ENCODE data around the gene SENP3. TPM values are rescaled to one million over a fixed set of nuclear protein-coding genes. Genes with fewer than 3 reads are reported as not detected.

SENP3 gene
- polyA plus RNA-seq, 1 donor (not counting 4 experiments of a cell fraction or from before 2014, with no cell fraction given): 99.1 TPM

GRCh38 chr17:7579001-7579833 is 17.5 kb downstream of the SENP3 start, which contains the start of gene CD68:
TSS of gene CD68 (plus strand) at chr17:7579638. CDS start at chr17:7579678, 40 bp downstream.
- peaks cover 3% of the 10 kb centered on the region for H3K9me1 ChIP-seq (ENCODE audit: control insufficient read depth, extremely low read depth, insufficient read depth, low read length)
- DNase-seq (ENCODE audit: low read depth, low spot score) (no peak), FAIRE-seq (peak; percentile 86)
- H3K4me1 ChIP-seq (ENCODE audit: control insufficient read depth, extremely low read depth, insufficient read depth, low read length): peaks cover 57% of the 10 kb centered on the region
- no peak within 1 kb of the TSS for H2AFZ ChIP-seq (ENCODE audit: control insufficient read depth, low read length)
- H3K9me3 ChIP-seq (ENCODE audit: control insufficient read depth, low read depth, low read length): no peaks in the 10 kb centered on the region
- H3K9ac ChIP-seq (ENCODE audit: control insufficient read depth, extremely low read depth, insufficient read depth, low read length): peak within 1 kb of the TSS; percentile 55
- peaks cover 40% of the 10 kb centered on the region for H3K79me2 ChIP-seq (ENCODE audit: control insufficient read depth, insufficient read depth, low read length)
- dilution Hi-C loops (cut with MboI; ENCODE audit: extremely low pct_ligation_motif_present, low sequenced_read_pairs): no loop called here
- no peaks in the 10 kb centered on the region for H3K27me3 ChIP-seq (ENCODE audit: control insufficient read depth, extremely low read depth, insufficient read depth, low read length)
- H4K20me1 ChIP-seq (ENCODE audit: control insufficient read depth, extremely low read depth, insufficient read depth, low read length): peaks cover 49% of the 10 kb centered on the region
- peaks cover 27 to 51% of the 10 kb centered on the region in 2 experiments for H3K36me3 ChIP-seq (ENCODE audit: control insufficient read depth in 2 of 2, extremely low read depth in 1 of 2, insufficient read depth in 2 of 2, low read length in 2 of 2)
- H3K4me3 ChIP-seq (ENCODE audit: control insufficient read depth in 2 of 3, extremely low read depth in 1 of 3, insufficient read depth in 2 of 3, low read depth in 1 of 3, low read length in 3 of 3): no peak within 1 kb of the TSS
- TF ChIP-seq EZH2 (IDR thresholded peaks at IDR 0.05; ENCODE audit: low read length) (no peak), CTCF (optimal IDR thresholded peaks at IDR 0.05 in 1 of 3, IDR thresholded peaks at IDR 0.05 in 1 of 3, conservative IDR thresholded peaks at IDR 0.05 in 1 of 3; ENCODE audit: extremely low read depth in 1 of 3, insufficient read depth in 2 of 3, low read length in 3 of 3) (no peak)
- peak within 1 kb of the TSS; percentile 46 for H3K4me2 ChIP-seq (ENCODE audit: control insufficient read depth, extremely low read depth, insufficient read depth, low read depth, low read length)
- peak within 1 kb of the TSS; percentile 82 for H3K27ac ChIP-seq (ENCODE audit: control insufficient read depth, insufficient read depth, low read length)

GRCh38 chr17:7579834-7580603 is 18.3 kb downstream of the SENP3 start:
- dilution Hi-C loops (cut with MboI; ENCODE audit: extremely low pct_ligation_motif_present, low sequenced_read_pairs): no loop called here

More at GRCh38 chr17:7579834-7580603, 18.3 kb downstream of the SENP3 start:
- H3K27ac ChIP-seq (ENCODE audit: control insufficient read depth, insufficient read depth, low read length): peak overlapping the region; percentile 82
- peak overlapping the region; percentile 55 for H3K9ac ChIP-seq (ENCODE audit: control insufficient read depth, extremely low read depth, insufficient read depth, low read length)
- H3K36me3 ChIP-seq (ENCODE audit: control insufficient read depth in 2 of 2, extremely low read depth in 1 of 2, insufficient read depth in 2 of 2, low read length in 2 of 2): peaks cover 22 to 43% of the 10 kb centered on the region in 2 experiments
- H3K4me1 ChIP-seq (ENCODE audit: control insufficient read depth, extremely low read depth, insufficient read depth, low read length): peaks cover 53% of the 10 kb centered on the region
- H3K27me3 ChIP-seq (ENCODE audit: control insufficient read depth, extremely low read depth, insufficient read depth, low read length): no peaks in the 10 kb centered on the region
- FAIRE-seq (no peak), DNase-seq (ENCODE audit: low read depth, low spot score) (no peak)
- peak overlapping the region; percentile 46 for H3K4me2 ChIP-seq (ENCODE audit: control insufficient read depth, extremely low read depth, insufficient read depth, low read depth, low read length)
- no peak overlapping the region for H2AFZ ChIP-seq (ENCODE audit: control insufficient read depth, low read length)
- peaks cover 3% of the 10 kb centered on the region for H3K9me1 ChIP-seq (ENCODE audit: control insufficient read depth, extremely low read depth, insufficient read depth, low read length)
- no peak overlapping the region for H3K4me3 ChIP-seq (ENCODE audit: control insufficient read depth in 2 of 3, extremely low read depth in 1 of 3, insufficient read depth in 2 of 3, low read depth in 1 of 3, low read length in 3 of 3)
- peaks cover 41% of the 10 kb centered on the region for H4K20me1 ChIP-seq (ENCODE audit: control insufficient read depth, extremely low read depth, insufficient read depth, low read length)
- H3K79me2 ChIP-seq (ENCODE audit: control insufficient read depth, insufficient read depth, low read length): peaks cover 37% of the 10 kb centered on the region
- no peak for TF ChIP-seq CTCF (optimal IDR thresholded peaks at IDR 0.05 in 1 of 3, IDR thresholded peaks at IDR 0.05 in 1 of 3, conservative IDR thresholded peaks at IDR 0.05 in 1 of 3; ENCODE audit: extremely low read depth in 1 of 3, insufficient read depth in 2 of 3, low read length in 3 of 3)
- TF ChIP-seq EZH2 (IDR thresholded peaks at IDR 0.05; ENCODE audit: low read length): no peak
- H3K9me3 ChIP-seq (ENCODE audit: control insufficient read depth, low read depth, low read length): no peaks in the 10 kb centered on the region
